NCI-H524 (cell line): ENCODE results near the gene KRT76.

Source experiments
- DNase-seq, 2 experiments: peaks; one replicate each; lab custom pipeline; 2025; lab: John Stamatoyannopoulos, UW

The KRT76 gene

DNA sequence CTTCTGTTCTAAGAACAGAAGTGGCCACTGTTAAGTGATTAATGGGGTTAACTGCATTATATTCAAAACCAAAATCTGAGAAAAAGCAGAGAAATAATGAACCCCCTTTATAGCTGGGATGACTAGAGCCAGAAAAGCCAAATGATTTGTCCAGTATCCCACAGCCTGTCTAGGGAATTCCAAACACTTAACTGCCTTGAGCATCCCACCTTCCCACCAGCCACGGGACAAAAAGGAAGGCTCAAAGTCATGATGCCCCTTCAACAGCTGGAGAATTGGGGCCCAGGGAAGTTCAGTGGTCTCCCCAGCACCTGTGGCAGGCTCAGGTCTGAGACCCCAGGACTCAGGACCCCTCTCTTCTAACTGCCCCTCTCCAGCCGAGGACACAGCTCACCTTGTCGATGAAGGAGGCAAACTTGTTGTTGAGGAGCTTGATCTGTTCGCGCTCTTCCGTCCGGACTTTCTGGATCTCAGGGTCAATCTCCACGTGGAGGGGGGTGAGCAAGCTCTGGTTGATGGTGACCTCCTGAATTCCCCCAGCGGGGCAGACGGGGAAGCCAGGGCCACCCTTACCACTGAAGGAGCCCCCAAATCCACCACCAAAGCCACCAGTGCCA, 36.2 kb upstream of the KRT76 start:
- no peak for DNase-seq

DNA sequence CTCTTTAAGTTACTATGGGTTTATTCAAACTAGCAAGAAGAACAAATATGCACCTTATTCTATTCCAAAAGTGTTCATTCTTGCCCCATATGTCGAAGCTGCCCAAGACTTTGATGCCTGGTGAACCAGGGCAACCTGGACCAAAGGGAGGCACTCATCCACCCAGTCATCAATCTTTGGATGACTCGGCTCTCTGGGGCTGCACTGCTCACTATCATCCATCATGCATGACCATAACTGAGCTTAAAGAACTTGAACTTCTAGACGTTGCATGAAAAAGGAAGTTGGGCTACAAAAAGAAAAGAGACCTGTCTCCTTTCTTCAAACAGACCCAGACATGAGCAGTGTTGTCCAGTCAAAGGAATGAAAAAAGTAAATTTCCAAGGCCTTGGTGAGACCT, 35.6 kb upstream of the KRT76 start:
- DNase-seq = no peak

DNA sequence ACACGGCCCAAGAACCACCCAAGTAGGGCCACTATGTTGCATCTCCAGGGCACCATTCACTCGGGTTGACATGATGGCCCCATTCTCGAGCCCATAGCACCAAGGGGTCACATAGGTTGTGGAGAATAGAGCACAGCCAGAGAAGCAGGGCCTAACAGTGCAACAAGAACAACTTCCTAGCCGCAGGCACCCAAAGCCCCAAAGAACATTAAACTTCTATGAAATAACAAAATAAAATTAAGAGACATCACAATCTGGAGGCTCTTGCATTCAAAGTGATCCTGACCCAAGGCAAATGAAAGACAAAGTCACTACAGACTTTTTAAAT, 34.9 kb upstream of the KRT76 start:
- no peak for DNase-seq

DNA sequence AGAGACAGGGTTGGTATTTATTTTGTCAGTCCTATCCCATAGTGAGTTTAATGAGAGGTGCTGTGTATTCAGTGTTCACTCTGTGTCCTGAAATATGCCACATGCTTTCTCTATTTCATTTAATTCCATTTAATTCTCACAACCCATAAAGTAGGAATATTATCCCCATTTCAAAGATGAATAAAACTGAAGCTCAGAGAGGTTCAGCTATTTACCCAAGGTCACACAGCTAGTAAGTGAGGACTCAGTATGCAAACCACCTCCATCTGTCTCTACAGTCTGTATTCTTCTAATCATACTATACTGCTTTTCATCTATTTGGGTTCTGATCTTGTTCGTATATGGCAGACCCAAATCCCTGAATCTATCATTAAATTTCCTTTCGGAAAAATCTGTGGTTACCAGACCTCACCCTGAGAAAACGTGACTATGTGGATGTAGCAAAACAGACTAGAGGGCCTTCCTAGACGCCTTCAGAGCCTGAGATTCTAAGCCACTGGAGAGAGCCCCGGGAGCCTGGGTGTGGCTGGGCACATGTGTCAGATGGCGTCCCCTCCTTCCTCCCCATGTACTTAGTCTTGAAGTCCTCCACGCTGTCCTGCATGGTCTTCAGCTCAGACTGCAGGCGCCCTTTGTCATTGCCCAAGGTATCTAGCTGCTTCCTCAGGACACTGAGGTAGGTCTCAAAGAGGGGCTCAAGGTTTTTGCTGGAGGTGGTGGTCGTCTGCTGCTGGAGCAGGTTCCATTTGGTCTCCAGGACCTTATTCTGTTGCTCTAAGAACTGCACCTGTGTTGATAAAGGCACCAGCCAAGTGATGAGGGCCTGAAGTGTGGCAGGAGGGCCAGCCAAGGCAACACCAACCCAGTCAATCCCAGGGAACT, 34.3 kb upstream of the KRT76 start:
- DNase-seq = no peak

DNA sequence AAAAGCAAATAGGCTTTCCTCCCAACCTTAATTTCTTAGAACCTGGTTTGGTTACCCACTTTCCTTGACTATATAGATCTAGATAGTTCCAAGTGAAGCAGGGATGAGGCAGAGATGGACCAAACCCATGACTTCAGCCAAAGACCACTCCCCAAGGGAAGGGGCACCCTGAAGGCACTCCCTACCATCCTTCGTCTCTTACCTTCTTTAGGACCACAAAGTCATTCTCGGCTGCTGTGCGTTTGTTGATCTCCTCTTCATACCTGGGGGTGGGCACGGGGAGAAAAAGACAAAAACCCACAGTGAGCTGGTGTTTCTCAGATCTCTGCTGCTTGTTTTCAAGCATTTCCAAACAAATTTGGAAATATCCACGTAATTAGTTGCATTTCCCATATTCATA, 33.4 kb upstream of the KRT76 start:
- DNase-seq = no peak

DNA sequence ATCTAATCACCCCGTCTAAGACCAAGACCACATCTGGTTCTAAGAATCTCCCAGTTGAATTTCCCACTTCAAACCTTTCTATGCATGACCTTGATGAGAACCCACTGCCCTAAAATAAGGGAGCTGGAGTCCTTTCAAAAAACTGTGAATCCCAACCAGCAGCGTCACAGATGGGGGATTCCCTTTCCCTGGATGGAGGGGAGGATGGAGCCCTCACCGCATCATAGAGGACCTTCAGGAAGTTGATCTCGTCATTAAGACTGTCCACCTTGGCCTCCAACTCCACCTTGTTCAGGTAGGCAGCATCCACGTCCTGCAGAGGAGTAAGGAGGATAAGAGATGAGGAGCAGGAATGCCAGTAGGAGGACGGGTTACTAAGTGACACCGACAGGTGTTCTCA, 32.0 kb upstream of the KRT76 start:
- DNase-seq = no peak

DNA sequence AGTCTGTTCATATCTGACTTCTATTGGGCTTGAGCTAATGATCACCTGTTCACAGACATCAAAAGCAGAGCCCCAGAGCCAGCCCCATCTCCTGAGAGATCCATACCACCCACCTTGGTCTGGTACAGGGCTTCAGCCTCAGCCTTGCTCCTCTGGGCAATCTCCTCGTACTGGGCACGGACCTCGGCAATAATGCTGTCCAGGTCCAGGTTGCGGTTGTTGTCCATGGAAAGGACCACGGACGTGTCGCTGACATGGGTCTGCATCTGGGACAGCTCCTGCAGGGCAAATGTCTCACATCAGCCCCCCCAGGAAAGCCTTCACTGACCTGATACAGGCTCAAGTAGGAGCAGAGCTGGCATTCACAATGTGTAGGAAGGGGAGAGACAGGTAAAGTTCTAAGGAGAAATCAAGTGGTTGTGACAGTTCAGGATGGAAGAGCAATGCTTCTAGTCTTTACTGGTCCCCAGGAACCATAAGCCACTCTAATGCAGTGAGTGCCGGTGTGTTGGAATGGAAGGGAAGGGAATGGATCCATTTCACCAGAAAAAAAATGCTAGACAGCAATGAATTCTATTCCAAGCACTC, 31.5 kb upstream of the KRT76 start:
- DNase-seq = no peak

DNA sequence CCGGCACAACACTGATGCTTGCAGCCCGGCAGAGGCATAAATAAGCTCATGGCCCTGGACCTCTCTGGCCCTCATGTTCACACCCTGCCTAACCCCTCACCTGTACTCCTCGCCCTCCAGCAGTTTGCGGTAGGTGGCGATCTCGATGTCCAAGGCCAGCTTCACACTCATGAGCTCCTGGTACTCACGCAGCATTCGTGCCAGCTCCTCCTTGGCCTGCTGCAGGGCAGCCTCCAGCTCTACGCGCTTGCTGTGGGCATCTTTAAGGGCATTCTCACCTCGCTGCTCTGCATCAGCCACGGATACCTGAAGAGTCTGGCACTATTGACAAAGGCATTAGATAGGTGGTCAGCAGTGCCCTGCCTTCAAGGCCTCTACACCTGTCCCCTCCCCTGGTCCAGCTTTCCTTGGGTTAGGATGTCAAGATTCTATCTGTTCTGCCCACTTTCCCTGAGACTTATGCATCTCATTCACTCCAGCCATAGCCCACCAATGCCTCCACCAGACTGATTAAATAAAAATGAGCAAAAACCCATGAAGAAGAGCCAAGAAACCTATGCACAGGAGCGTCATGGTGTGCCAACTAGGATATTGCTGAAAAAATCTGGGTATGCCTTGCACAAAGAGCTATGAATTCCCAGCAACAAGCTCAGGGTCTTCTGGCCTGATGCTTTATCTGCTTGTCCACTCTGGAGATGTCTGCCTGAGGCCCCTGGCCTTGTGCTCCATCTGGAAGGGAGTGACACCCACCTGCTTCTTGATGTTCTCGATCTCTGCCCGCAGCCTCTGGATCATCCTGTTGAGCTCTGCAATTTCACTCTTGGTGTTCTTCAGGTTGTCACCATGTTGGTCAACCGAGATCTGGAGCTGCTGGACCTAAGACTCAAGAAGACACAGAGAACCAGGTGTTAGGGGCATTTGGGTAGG, 30.7 kb upstream of the KRT76 start:
- DNase-seq = no peak

DNA sequence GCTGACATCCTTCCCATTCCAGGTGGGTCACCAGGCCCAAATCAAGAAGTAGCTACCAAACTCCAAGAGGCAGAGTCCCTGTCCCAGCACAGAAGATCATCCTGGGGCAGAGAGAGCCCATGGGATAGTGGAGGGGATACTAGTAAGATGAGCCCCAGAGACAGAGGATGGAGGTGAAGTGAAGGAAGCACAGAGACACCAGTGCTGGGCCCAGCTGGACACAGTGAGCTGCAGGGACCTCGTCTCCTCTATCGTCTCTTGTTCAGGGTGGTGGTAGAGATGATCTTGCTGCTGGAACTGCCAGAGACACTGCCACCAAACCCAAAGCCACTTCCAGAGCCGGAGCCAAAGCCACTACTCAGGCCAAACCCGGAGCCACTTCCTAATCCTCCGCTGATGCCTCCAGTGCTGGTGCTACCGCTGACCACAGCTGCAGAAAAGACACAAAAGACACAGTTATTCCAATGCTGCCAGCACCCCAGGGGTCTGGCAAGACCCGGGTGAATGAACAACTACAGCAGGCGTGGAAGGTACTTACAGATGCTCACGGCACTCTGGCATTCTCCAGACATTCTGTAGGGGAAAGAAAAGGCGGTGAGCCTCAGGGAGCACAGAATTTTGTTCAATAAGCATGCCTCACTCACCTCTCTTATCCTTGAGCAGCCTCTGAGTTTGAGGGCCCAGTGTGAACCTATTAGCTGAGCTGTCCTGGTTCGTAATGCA, 29.8 kb upstream of the KRT76 start:
- no peak for DNase-seq

DNA sequence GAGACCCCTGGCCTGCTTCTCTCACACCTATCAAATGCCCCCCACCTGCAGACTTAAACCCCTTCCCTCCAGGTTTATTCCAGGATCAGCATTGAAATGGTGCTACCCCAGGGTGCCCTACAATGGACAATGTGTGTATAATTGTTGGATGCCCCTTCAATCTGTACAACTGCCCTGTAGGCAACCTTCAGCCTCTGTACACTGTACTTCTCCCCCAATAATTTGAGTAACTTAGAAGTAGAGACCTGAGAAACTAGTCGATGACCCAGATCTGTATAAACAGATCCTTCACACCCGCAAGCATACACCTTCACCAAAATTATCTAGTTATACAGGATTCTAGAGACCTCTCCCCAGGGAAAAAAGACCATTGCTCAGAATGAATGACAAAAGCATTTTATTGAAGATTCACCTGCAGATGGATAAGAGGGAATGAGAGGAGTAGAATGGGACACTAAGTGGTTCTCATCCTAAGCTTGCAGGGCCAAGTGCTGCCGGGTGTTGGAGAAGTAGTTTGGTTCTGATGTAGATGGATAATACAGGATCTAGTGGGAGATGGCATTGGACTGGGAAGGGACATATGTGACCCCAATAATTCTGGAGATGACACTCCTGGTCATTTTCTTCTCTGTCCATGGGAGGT, 29.1 kb upstream of the KRT76 start:
- DNase-seq = no peak

DNA sequence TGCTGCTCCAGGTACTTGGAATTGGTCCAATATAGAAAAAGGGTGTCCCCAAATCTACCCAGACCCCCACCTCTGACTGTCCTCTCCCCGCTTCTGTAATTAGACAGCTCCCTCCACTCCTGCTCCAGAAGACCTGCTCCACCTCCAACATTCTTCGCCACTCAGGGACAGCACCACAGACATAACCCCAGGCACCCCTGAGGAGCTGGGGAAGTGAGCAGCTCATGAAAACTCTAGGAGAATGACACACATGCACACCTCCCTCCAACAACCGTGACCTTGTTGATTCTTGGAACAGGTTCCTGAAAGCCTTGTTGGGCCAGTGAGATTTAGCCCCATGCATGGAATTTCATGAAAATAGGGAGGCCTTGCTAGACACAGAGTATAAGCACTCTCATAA, 28.6 kb upstream of the KRT76 start:
- DNase-seq = no peak

DNA sequence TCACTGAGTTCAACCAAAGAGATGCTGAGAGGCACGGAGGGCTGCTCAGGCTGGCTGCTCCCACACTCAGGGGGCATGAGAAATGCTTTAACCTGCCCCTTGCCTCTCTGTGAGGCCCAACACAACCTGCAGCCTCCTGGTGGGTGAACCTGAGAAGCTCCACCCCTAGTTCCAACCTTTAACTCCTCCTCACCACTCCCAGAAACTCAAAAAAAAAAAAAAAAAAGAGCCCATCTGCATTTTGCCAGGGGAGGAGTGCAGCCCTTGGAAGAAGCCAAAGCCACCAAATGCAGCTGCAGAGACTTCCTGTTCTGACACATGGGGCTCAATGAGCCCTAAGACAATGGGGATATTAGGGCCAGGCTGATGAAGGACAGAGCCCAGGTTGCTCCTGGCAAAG, 27.9 kb upstream of the KRT76 start:
- DNase-seq = no peak

DNA sequence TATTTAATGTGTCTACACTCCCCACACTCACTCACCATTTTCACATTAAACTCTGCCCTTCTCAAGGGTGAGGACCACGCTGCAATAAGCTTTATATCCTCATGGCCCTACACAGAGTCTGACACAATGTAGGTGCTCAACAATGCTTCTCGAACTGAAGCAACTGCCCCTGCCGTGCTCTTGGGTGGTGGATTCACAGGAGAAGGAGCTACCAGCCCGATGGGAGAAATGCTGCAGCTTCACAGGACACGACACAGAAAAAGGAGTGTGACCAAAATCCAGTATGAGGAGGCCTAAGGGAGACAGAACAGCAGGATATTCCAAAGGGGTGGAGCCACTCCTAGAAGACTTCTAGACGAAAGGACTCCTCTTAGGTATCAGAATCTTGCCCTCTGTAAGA, 25.3 kb upstream of the KRT76 start:
- no peak for DNase-seq

DNA sequence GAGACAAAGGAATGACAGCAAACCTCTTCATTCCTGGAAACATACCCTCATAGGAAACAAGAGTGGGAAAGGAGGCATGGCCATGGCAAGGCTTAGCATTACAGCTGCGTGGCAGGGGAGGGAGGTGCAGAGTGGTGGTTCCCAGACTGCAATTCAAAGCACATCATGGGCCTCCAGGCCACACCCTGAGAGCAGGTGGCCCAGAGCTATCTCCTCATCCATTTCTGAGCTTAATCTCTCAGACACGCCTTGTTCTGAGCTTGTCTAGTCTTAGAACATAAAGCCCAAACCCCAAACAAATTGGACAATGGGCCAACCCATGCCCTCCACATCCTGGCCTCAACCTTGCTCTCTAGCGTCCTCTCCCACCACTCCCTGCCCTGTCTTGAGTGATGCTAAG, 24.6 kb upstream of the KRT76 start:
- DNase-seq = peak in 1 of 2 experiments; percentile 33

DNA sequence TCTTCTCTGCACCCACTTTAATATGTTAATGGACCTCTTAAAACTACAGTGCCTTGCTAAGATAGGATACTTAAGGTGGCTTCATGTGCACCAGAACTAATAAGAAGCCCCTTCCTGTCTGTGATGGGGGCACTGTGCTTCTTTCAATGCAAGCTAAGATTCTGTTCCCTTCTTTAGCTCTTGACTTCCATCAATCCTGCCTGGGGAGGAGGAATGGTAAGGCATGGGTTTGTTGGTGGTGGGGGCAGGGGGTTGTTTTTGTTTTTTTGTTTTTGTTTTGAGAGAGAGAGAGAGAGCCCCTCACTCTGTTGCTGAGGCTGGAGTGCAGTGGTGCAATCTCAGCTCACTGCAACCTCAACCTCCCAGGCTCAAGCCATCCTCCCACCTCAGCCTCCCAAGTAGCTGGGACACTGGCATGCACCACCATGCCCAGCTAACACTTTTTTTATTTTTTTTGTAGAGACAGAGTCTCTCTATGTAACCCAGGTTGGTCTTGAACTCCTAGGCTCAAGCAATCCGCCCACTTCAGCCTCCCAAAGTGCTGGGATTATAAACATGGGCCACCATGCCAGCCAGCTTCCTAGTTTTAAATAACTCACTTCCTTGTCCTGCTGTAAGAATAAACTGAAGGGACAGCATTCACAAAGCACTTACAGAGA, 23.2 kb upstream of the KRT76 start:
- peak in 1 of 2 experiments; percentile 24 for DNase-seq

DNA sequence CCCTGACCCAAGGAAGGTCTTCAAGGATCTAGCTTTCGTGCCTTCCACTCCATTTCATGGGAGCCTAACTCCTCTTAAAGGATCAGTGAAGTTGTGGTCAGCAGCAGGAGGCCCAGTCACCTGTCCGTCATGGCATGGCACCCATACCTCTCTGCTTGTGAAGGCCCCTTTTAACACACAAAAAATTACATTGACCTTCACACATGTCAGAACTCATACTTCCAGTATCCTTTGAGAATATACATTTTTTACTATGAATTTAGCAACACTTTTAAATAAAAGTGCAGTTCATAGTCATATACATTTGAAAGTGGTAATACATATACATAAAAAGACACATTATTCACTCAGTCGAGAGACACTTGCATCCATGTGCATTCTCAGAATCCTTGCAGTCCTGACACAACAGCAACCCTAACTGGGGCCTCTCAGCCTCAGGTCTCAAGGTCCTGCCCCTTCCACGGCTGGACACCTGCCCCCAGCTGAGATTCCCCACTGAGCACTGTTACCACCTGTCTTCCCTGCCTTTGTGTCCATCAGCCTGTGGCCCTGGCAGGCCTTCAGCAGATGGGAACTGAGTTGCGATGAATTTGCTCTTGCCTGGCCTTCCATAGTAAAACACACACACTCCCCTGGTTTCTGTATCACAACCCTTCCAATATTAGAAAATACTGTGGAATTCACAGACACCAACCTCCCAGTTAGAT, 22.5 kb upstream of the KRT76 start:
- DNase-seq = no peak

DNA sequence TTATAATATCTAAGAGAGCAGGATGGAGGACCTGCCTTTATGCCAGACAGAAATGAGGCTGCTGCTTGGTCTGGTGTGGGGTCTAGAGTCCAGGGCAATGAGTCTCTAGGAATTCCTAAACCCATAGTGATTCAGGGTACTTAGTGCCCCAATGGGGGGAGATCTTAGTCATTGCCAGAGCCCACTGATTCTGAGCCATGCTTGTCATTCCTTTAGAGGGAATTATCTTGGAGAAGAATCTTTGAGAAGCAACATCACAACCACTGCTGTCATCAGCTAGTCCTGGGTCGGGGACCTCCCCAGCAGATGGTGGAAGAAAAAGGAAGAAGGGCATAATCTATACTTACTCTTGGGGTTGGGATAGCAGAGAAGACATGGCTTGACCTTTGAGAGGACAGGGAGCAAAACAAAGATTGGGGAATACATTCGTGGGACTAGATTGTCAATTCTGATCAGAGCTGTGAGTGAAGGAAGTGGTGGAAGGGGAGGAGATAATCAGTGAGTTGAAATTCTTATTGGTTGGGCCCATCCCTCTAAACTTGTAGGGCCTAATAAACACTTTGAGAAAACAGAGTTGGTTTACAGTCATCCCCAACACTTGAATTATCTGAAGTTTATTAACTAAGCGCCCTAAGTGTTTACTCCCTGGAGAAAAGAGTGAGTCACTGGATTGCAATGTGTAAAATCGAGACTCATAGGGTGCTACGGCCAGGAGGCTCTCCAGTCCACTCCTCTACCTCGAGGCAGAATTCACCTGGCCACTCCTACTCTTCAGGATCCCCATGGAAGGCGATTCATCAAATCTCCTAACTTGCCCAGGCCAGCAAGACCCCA, 21.7 kb upstream of the KRT76 start:
- DNase-seq = no peak

DNA sequence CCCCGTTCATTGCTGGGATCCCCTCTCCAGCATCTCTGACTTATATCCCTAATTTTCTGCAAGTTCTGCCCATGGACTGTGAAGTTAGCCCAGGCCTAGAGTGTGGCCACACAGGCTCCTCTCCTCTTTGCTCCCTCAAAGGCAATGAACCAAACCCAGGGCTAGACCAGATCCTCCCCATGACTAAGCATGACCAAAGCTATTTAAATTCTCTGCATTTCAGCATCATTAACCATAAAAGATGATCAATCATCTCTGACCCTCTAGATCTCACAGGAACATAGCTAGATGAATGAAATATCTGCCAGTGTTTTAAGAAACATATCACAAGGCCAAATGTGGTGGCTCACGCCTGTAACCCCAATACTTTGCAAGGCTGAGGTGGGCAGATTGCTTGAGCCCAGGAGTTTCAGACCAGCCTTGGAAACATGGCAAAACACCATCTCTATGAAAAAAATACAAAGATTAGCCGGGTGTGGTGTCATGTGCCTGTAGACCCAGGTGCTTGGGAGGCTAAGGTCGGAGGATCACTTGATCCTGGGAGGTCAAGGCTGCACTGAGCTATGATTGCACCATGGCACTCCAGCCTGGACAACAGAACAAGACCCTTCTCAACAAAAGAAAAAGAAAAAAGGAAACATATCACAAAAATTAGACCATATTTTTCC, 21.0 kb upstream of the KRT76 start:
- DNase-seq = no peak

DNA sequence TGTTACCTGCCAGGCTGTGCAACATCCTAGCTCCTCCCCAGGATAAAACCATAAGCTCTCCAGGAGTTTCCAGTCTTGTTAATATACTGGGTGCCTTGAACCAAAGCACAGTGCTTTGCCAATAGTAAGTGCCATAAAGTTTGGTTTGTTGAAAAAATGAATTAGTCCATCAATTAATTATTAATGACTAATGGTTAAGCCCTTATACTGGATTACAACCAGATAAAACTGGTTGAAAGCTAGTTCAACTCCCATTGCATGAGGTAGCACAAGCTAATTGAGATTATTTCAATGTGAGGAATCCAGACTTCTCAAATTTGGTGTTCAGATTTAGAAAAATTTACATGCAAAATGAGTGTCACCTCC, 20.4 kb upstream of the KRT76 start:
- no peak for DNase-seq
